Umbilical cord (tissue), 1 donor: ENCODE data around the gene ADO. TPM values are rescaled to one million over a fixed set of nuclear protein-coding genes. Genes with fewer than 3 reads are reported as not detected.

Source experiments
- total RNA-seq: library from RNA; depleted of rRNA; stranded (reverse); fragments of >200 nt; gene quantifications from one replicate; pipeline ENCODE4 v1.2.3, GENCODE V29; 2014; ENCODE audit warnings: low replicate concordance; ENCODE audit not compliant: insufficient read depth

The ADO gene
- total RNA-seq, 1 donor from 2014 or later: 15.4 TPM

Other genes starting within 250 kb of the ADO start
- 11.8 TPM for gene EGR2, start 11.6 kb downstream of the ADO start, total RNA-seq